H9 (cell line): ENCODE data around the gene TFAP2A. TPM values are rescaled to one million over a fixed set of nuclear protein-coding genes. Genes with fewer than 3 reads are reported as not detected.

ENCODE experiments used
- DNase-seq: peaks from one replicate; pipeline ENCODE4 v3.0.0-alpha.2; 2017
- H2AFZ ChIP-seq: one replicate; pipeline ENCODE4 v1.6.1; 2013; ENCODE audit warnings: mild to moderate bottlenecking, low read length, control low read depth, moderate library complexity
- H2AK5ac ChIP-seq: 2 replicates; pipeline ENCODE4 v1.6.1; 2013; ENCODE audit warnings: low read length, control low read depth, mixed read lengths; ENCODE audit not compliant: insufficient read length
- H2BK120ac ChIP-seq: one replicate; pipeline ENCODE4 v1.6.1; 2013; ENCODE audit warnings: low read depth, mild to moderate bottlenecking, low read length, control low read depth, inconsistent platforms; ENCODE audit not compliant: poor library complexity, severe bottlenecking
- H2BK12ac ChIP-seq: 2 replicates; pipeline ENCODE4 v1.6.1; 2013; ENCODE audit warnings: low read length, control low read depth, mixed read lengths, low read depth; ENCODE audit not compliant: insufficient read length
- H2BK15ac ChIP-seq: 2 replicates; pipeline ENCODE4 v1.6.1; 2013; ENCODE audit warnings: low read depth, low read length, control low read depth
- H2BK20ac ChIP-seq: one replicate; pipeline ENCODE4 v1.6.1; 2013; ENCODE audit warnings: low read depth, mild to moderate bottlenecking, low read length, control low read depth, inconsistent platforms; ENCODE audit not compliant: poor library complexity, severe bottlenecking
- H2BK5ac ChIP-seq: 2 replicates; pipeline ENCODE4 v1.6.1; 2013; ENCODE audit warnings: low read length, control low read depth, mixed read lengths; ENCODE audit not compliant: insufficient read length
- H3K14ac ChIP-seq: 2 replicates; pipeline ENCODE4 v1.6.1; 2013; ENCODE audit warnings: low read length, control low read depth; ENCODE audit not compliant: insufficient read depth
- H3K18ac ChIP-seq: 2 replicates; pipeline ENCODE4 v1.6.1; 2013; ENCODE audit warnings: low read depth, mild to moderate bottlenecking, mixed read lengths, low read length, control low read depth; ENCODE audit not compliant: insufficient read length
- H3K23ac ChIP-seq: 2 replicates; pipeline ENCODE4 v1.6.1; 2013; ENCODE audit warnings: low read length, control low read depth, mixed read lengths, low read depth; ENCODE audit not compliant: insufficient read length
- H3K23me2 ChIP-seq: 2 replicates; pipeline ENCODE4 v1.6.1; 2013; ENCODE audit warnings: low read depth, mild to moderate bottlenecking, mixed read lengths, low read length, control low read depth; ENCODE audit not compliant: insufficient read length, poor library complexity, severe bottlenecking
- H3K27ac ChIP-seq: 2 replicates; pipeline ENCODE4 v1.5.1; 2013; ENCODE audit warnings: low read length, control low read depth, mixed read lengths, low read depth; ENCODE audit not compliant: insufficient read length
- H3K27me3 ChIP-seq: 2 replicates; pipeline ENCODE4 v1.6.1; 2013; ENCODE audit warnings: low read length, control low read depth, inconsistent platforms; ENCODE audit not compliant: insufficient read depth
- H3K4ac ChIP-seq: 2 replicates; pipeline ENCODE4 v1.6.1; 2013; ENCODE audit warnings: low read depth, mild to moderate bottlenecking, control low read depth, inconsistent platforms, low read length, moderate library complexity
- H3K4me1 ChIP-seq: 2 replicates; pipeline ENCODE4 v1.6.1; 2013; ENCODE audit warnings: low read length, control low read depth, inconsistent platforms; ENCODE audit not compliant: insufficient read depth
- H3K4me2 ChIP-seq: 2 replicates; pipeline ENCODE4 v1.6.1; 2013; ENCODE audit warnings: low read length, control low read depth, mixed read lengths; ENCODE audit not compliant: insufficient read length, insufficient read depth
- H3K56ac ChIP-seq: 2 replicates; pipeline ENCODE4 v1.6.1; 2013; ENCODE audit warnings: low read depth, mild to moderate bottlenecking, mixed read lengths, low read length, control low read depth; ENCODE audit not compliant: insufficient read length
- H3K79me1 ChIP-seq: 2 replicates; pipeline ENCODE4 v1.6.1; 2013; ENCODE audit warnings: low read depth, mild to moderate bottlenecking, moderate library complexity, low read length, control low read depth, inconsistent platforms; ENCODE audit not compliant: insufficient read depth, poor library complexity, severe bottlenecking
- H3K79me2 ChIP-seq: 2 replicates; pipeline ENCODE4 v1.6.1; 2013; ENCODE audit warnings: low read length, control low read depth, inconsistent platforms; ENCODE audit not compliant: insufficient read depth
- H3K9ac ChIP-seq: 2 replicates; pipeline ENCODE4 v1.6.1; 2013; ENCODE audit warnings: low read length, control low read depth, mixed read lengths; ENCODE audit not compliant: insufficient read length; ENCODE audit errors: extremely low read depth
- H3K9me3 ChIP-seq: one replicate; pipeline ENCODE4 v1.6.1; 2013; ENCODE audit warnings: low read depth, low read length, inconsistent platforms; ENCODE audit not compliant: control insufficient read depth
- H3T11ph ChIP-seq: one replicate; pipeline ENCODE4 v1.6.1; 2013; ENCODE audit warnings: mild to moderate bottlenecking, low read length, control low read depth, inconsistent platforms
- H4K20me1 ChIP-seq: one replicate; pipeline ENCODE4 v1.6.1; 2013; ENCODE audit not compliant: control insufficient read depth, insufficient read length, insufficient read depth
- H4K5ac ChIP-seq: 2 replicates; pipeline ENCODE4 v1.6.1; 2013; ENCODE audit warnings: low read depth, mild to moderate bottlenecking, mixed read lengths, low read length, control low read depth; ENCODE audit not compliant: insufficient read length
- H4K8ac ChIP-seq: replicated peaks from 2 replicates; pipeline ENCODE4 v1.6.1; 2013; ENCODE audit warnings: low read length, control low read depth, mixed read lengths, low read depth; ENCODE audit not compliant: insufficient read length
- H4K91ac ChIP-seq: 2 replicates; pipeline ENCODE4 v1.6.1; 2013; ENCODE audit warnings: low read depth, mild to moderate bottlenecking, moderate library complexity, mixed read lengths, low read length, control low read depth; ENCODE audit not compliant: insufficient read length
- H3K27ac Mint-ChIP-seq, 3 experiments: 2 replicates in 2 of 3; 3 replicates in 1 of 3; pipeline ENCODE4 v1.8.0; 2020 to 2021; ENCODE audit warnings: mixed read lengths in 3 of 3, mild to moderate bottlenecking in 1 of 3, moderate library complexity in 1 of 3
- H3K27me3 Mint-ChIP-seq: 2 replicates; pipeline ENCODE4 v1.8.0; 2021; ENCODE audit warnings: low read depth, mild to moderate bottlenecking, moderate library complexity, mixed read lengths
- H3K36me3 Mint-ChIP-seq, 3 experiments: 2 replicates in 2 of 3; 3 replicates in 1 of 3; pipeline ENCODE4 v1.8.0; 2020 to 2021; ENCODE audit warnings: low read depth in 3 of 3, mixed read lengths in 3 of 3; ENCODE audit not compliant: insufficient read depth in 1 of 3
- H3K4me1 Mint-ChIP-seq, 2 experiments: 2 replicates each; pipeline ENCODE4 v1.8.0; 2020; ENCODE audit warnings: mixed read lengths in 2 of 2
- H3K4me3 Mint-ChIP-seq, 2 experiments: 2 replicates in 1 of 2; 3 replicates in 1 of 2; pipeline ENCODE4 v1.8.0; 2020 to 2021; ENCODE audit warnings: mild to moderate bottlenecking in 2 of 2, mixed read lengths in 2 of 2, moderate library complexity in 1 of 2
- H3K9me3 Mint-ChIP-seq, 2 experiments: 2 replicates in 1 of 2; 3 replicates in 1 of 2; pipeline ENCODE4 v1.8.0; 2020; ENCODE audit warnings: mild to moderate bottlenecking in 2 of 2, mixed read lengths in 2 of 2, moderate library complexity in 1 of 2
- WGBS: extraction: QIAGEN DNeasy Blood & Tissue Kit; methylation state at CpG from one replicate; pipeline ENCODE4 v1.1.7; 2013; ENCODE audit warnings: missing lambda C conversion rate, low lambda C conversion rate, mixed read lengths; ENCODE audit not compliant: insufficient read length; ENCODE audit errors: extremely low coverage; 5-methylcytosine and 5-hydroxymethylcytosine counted together
- total RNA-seq: library from RNA; stranded (reverse); gene quantifications from 2 replicates; pipeline ENCODE4 v1.2.1, GENCODE V29; 2021
- TF ChIP-seq, protein P1 (sequence below): fragments of 200-600 bp; sonication (generic); conservative IDR thresholded peaks from 3 replicates; pipeline ENCODE4 v1.8.0; 2021; ENCODE audit warnings: antibody characterized with exemption, mild to moderate bottlenecking

TFAP2A gene
- total RNA-seq, 1 experiment from 2014 or later, result 2.6 TPM

DNA sequence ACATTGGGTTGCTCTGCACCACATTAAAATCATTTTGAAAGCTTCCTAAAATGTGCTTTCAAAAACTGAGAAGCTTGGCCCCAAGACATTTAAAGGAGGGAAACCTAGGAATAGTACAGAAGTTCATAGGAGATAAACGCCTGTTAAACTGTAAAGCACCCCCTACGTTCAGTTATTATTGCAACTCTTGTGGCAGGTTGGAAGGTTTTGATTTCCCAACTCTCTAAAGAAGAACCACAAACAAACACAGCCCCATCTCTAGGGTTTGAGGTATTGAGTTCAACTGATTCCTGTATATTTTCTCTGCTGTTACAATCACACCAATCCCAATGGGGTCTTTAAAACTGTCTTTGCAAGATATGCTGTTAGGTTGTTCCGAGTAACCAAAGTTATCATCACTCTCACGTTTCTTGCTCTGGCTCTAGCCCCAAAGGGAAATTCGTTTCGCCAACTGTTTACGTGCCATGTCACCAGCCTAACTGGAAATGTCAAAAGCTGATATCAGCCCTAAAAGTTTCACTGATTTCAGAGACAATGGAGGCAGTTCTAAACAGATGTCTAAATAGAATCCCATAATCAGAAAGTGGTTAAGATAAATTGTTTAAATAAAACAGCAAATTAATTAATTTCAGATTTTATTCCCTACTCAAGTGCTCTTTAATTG is 12.1 kb downstream of the TFAP2A start:
- Mint-ChIP-seq H3K27me3 (peaks cover 95% of the 10 kb centered on the region), H3K4me3 (peak overlapping the region in 1 of 2 experiments; percentile 89; a peak in 2 of 5 replicates), H3K27ac (no peak overlapping the region), H3K9me3 (peaks cover 0 to 9% of the 10 kb centered on the region in 2 experiments; a peak in 2 of 5 replicates), H3K4me1 (peaks cover 40 to 56% of the 10 kb centered on the region in 2 experiments), H3K36me3 (peaks cover 0 to 2% (median 0%) of the 10 kb centered on the region in 3 experiments; a peak in 1 of 7 replicates)
- H3K18ac ChIP-seq, result no peak overlapping the region
- H2BK120ac ChIP-seq, result no peak overlapping the region
- H4K5ac ChIP-seq, result no peak overlapping the region
- H4K20me1 ChIP-seq, result no peaks in the 10 kb centered on the region
- H3K79me1 ChIP-seq, result no peaks in the 10 kb centered on the region
- H3K27me3 ChIP-seq, result peaks cover 60% of the 10 kb centered on the region; the same call in 1 of the 2 replicates
- TF ChIP-seq, protein P1, sequence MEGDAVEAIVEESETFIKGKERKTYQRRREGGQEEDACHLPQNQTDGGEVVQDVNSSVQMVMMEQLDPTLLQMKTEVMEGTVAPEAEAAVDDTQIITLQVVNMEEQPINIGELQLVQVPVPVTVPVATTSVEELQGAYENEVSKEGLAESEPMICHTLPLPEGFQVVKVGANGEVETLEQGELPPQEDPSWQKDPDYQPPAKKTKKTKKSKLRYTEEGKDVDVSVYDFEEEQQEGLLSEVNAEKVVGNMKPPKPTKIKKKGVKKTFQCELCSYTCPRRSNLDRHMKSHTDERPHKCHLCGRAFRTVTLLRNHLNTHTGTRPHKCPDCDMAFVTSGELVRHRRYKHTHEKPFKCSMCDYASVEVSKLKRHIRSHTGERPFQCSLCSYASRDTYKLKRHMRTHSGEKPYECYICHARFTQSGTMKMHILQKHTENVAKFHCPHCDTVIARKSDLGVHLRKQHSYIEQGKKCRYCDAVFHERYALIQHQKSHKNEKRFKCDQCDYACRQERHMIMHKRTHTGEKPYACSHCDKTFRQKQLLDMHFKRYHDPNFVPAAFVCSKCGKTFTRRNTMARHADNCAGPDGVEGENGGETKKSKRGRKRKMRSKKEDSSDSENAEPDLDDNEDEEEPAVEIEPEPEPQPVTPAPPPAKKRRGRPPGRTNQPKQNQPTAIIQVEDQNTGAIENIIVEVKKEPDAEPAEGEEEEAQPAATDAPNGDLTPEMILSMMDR, result no peak
- H3K56ac ChIP-seq, result no peak overlapping the region
- H2BK5ac ChIP-seq, result no peak overlapping the region
- H2BK15ac ChIP-seq, result no peak overlapping the region
- no peak overlapping the region for H2AFZ ChIP-seq
- H4K8ac ChIP-seq, result no peak overlapping the region
- H3K23ac ChIP-seq, result no peak overlapping the region
- H3K4ac ChIP-seq, result no peak overlapping the region
- WGBS, result no CpG with 5 or more reads among the region's 7 CpGs
- no peak overlapping the region for H2BK20ac ChIP-seq
- no peak overlapping the region for H2BK12ac ChIP-seq
- H3T11ph ChIP-seq, result no peak overlapping the region
- DNase-seq, result no peak
- peaks cover 14% of the 10 kb centered on the region for H3K23me2 ChIP-seq
- no peak overlapping the region for H3K14ac ChIP-seq
- H3K4me1 ChIP-seq, result peaks cover 6% of the 10 kb centered on the region; the same call in 1 of the 2 replicates
- no peak overlapping the region for H4K91ac ChIP-seq
- H3K4me2 ChIP-seq, result no peak overlapping the region
- no peak overlapping the region for H2AK5ac ChIP-seq
- no peak overlapping the region for H3K27ac ChIP-seq
- H3K9ac ChIP-seq, result no peak overlapping the region
- no peaks in the 10 kb centered on the region for H3K9me3 ChIP-seq
- no peaks in the 10 kb centered on the region for H3K79me2 ChIP-seq
